H1 (cell line): ENCODE data around the gene SRGAP2C. TPM values are rescaled to one million over a fixed set of nuclear protein-coding genes. Genes with fewer than 3 reads are reported as not detected.
"Not testable (repeated sequence)": the region's sequence is repeated elsewhere in the genome, so short reads cannot be mapped to it uniquely, and the experiment has no call there.

Source experiments
- CTCF ChIA-PET: fragments of 300-600 bp; sonication (Branson Sonifier 250); formaldehyde crosslinking; loops from one replicate; lab custom pipeline; 2021; ENCODE audit not compliant: partially characterized antibody; lab: Charles Lee
- POLR2A ChIA-PET: fragments of 300-600 bp; sonication (Branson Sonifier 250); formaldehyde crosslinking; loops from one replicate; lab custom pipeline; 2021; ENCODE audit warnings: inconsistent platforms; ENCODE audit not compliant: partially characterized antibody; lab: Charles Lee
- DNase-seq, 2 experiments: peaks; one replicate each; pipeline versions ENCODE4 v3.0.0 to v3.0.0-alpha.2; 2010 to 2022; ENCODE audit warnings: low spot score in 2 of 2, low read depth in 1 of 2, mixed read lengths in 1 of 2
- FAIRE-seq: peaks from 2 replicates; lab custom pipeline; 2011; peaks lifted over from hg19 to GRCh38; lab: Jason Lieb, UNC
- H2AFZ ChIP-seq: 2 replicates; pipeline ENCODE4 v1.8.1; 2012; ENCODE audit warnings: low read length, inconsistent platforms
- H2AK5ac ChIP-seq: 2 replicates; pipeline ENCODE4 v1.6.1; 2013; ENCODE audit warnings: low read depth, low read length
- H2BK120ac ChIP-seq: replicated peaks from 2 replicates; pipeline ENCODE3; 2013; ENCODE audit warnings: low read depth, low read length, inconsistent platforms
- H2BK12ac ChIP-seq: 2 replicates; pipeline ENCODE4 v1.6.1; 2013; ENCODE audit warnings: low read depth, low read length
- H2BK15ac ChIP-seq: 2 replicates; pipeline ENCODE4 v1.6.1; 2013; ENCODE audit warnings: low read length
- H2BK20ac ChIP-seq: 2 replicates; pipeline ENCODE4 v1.6.1; 2013; ENCODE audit warnings: low read length
- H2BK5ac ChIP-seq: 2 replicates; pipeline ENCODE4 v1.6.1; 2013; ENCODE audit warnings: low read depth, low read length
- H3K14ac ChIP-seq: 2 replicates; pipeline ENCODE4 v1.6.1; 2013; ENCODE audit warnings: inconsistent platforms; ENCODE audit not compliant: insufficient read length
- H3K18ac ChIP-seq: 2 replicates; pipeline ENCODE4 v1.6.1; 2013; ENCODE audit warnings: low read length; ENCODE audit errors: extremely low read depth
- H3K23ac ChIP-seq: 2 replicates; pipeline ENCODE4 v1.6.1; 2013; ENCODE audit warnings: inconsistent platforms; ENCODE audit not compliant: insufficient read length
- H3K23me2 ChIP-seq: 2 replicates; pipeline ENCODE4 v1.6.1; 2013; ENCODE audit warnings: low read depth, low read length
- H3K27ac ChIP-seq: 2 replicates; pipeline ENCODE4 v1.6.1; 2011; ENCODE audit warnings: low read depth, low read length, inconsistent platforms
- H3K27me3 ChIP-seq, 4 experiments: replicated peaks in 1 of 4; 1 replicate in 1 of 4; 2 replicates in 3 of 4; pipeline versions ENCODE4 v1.6.1 to v1.8.1; 2011 to 2013; ENCODE audit warnings: low read length in 3 of 4, mild to moderate bottlenecking in 3 of 4, inconsistent platforms in 2 of 4, mixed read lengths in 2 of 4, moderate library complexity in 1 of 4; ENCODE audit not compliant: control insufficient read depth in 3 of 4, insufficient read depth in 3 of 4; ENCODE audit errors: extremely low read depth in 1 of 4
- H3K36me3 ChIP-seq, 4 experiments: 2 replicates each; pipeline versions ENCODE4 v1.6.1 to v1.8.1; 2011 to 2013; ENCODE audit warnings: mild to moderate bottlenecking in 4 of 4, low read length in 3 of 4, moderate library complexity in 2 of 4, control low read depth in 1 of 4, inconsistent platforms in 1 of 4; ENCODE audit not compliant: insufficient read depth in 4 of 4, control insufficient read depth in 2 of 4
- H3K4ac ChIP-seq: replicated peaks from 2 replicates; pipeline ENCODE3; 2013; ENCODE audit warnings: low read length, low read depth, mixed read lengths, inconsistent platforms; ENCODE audit not compliant: insufficient read length
- H3K4me1 ChIP-seq, 4 experiments: replicated peaks in 1 of 4; 1 replicate in 1 of 4; 2 replicates in 3 of 4; pipeline versions ENCODE4 v1.6.1 to v1.8.1; 2011 to 2013; ENCODE audit warnings: low read length in 3 of 4, inconsistent platforms in 2 of 4, mixed read lengths in 1 of 4; ENCODE audit not compliant: insufficient read depth in 4 of 4, control insufficient read depth in 3 of 4
- H3K4me2 ChIP-seq, 2 experiments: 2 replicates each; pipeline versions ENCODE4 v1.6.1 to v1.8.1; 2011 to 2013; ENCODE audit warnings: low read depth in 2 of 2, low read length in 2 of 2, control low read depth in 1 of 2, inconsistent platforms in 1 of 2, mild to moderate bottlenecking in 1 of 2; ENCODE audit not compliant: insufficient read depth in 1 of 2
- H3K4me3 ChIP-seq, 4 experiments: fragments of 200-600, 300-600 bp in 1 of 4; sonication (generic), shearing (Covaris generic), sonication (Bioruptor Twin) in 1 of 4; 2 replicates each; pipeline versions ENCODE4 v1.5.1 to v1.8.1; 2011 to 2016; ENCODE audit warnings: low read length in 4 of 4, low read depth in 3 of 4, control low read depth in 2 of 4, inconsistent platforms in 2 of 4, mild to moderate bottlenecking in 2 of 4, mixed read lengths in 1 of 4, moderate library complexity in 1 of 4; ENCODE audit not compliant: insufficient read depth in 2 of 4; ENCODE audit errors: extremely low read depth in 1 of 4
- H3K56ac ChIP-seq: replicated peaks from 2 replicates; pipeline ENCODE3; 2013; ENCODE audit warnings: low read depth, mild to moderate bottlenecking, mixed read lengths, low read length, inconsistent platforms; ENCODE audit not compliant: insufficient read length
- H3K79me1 ChIP-seq: 2 replicates; pipeline ENCODE4 v1.6.1; 2013; ENCODE audit warnings: low read depth, low read length, control low read depth
- H3K79me2 ChIP-seq, 2 experiments: 2 replicates each; pipeline versions ENCODE4 v1.6.1 to v1.8.1; 2012 to 2013; ENCODE audit warnings: low read length in 2 of 2, mild to moderate bottlenecking in 2 of 2, inconsistent platforms in 1 of 2; ENCODE audit not compliant: insufficient read depth in 2 of 2, control insufficient read depth in 1 of 2
- H3K9ac ChIP-seq, 4 experiments: replicated peaks in 1 of 4; 1 replicate in 1 of 4; 2 replicates in 3 of 4; pipeline versions ENCODE4 v1.6.1 to v1.8.1; 2011 to 2013; ENCODE audit warnings: low read depth in 3 of 4, low read length in 3 of 4, control low read depth in 2 of 4, mild to moderate bottlenecking in 2 of 4, moderate library complexity in 2 of 4, inconsistent platforms in 1 of 4; ENCODE audit errors: extremely low read depth in 1 of 4
- H3K9me3 ChIP-seq, 2 experiments: 2 replicates each; pipeline versions ENCODE4 v1.6.1 to v1.8.1; 2012 to 2013; ENCODE audit warnings: mild to moderate bottlenecking in 2 of 2, moderate library complexity in 2 of 2, control low read depth in 1 of 2, inconsistent platforms in 1 of 2, low read depth in 1 of 2, low read length in 1 of 2, mixed read lengths in 1 of 2; ENCODE audit not compliant: insufficient read depth in 2 of 2
- H4K20me1 ChIP-seq, 2 experiments: replicated peaks in 1 of 2; 2 replicates each; pipeline versions ENCODE3 to v1.8.1; 2011 to 2013; ENCODE audit warnings: inconsistent platforms in 2 of 2, low read length in 2 of 2, mild to moderate bottlenecking in 1 of 2; ENCODE audit not compliant: insufficient read depth in 2 of 2, control insufficient read depth in 1 of 2
- H4K5ac ChIP-seq: 2 replicates; pipeline ENCODE4 v1.6.1; 2013; ENCODE audit warnings: low read length, low read depth, mixed read lengths, inconsistent platforms; ENCODE audit not compliant: insufficient read length
- H4K8ac ChIP-seq: 2 replicates; pipeline ENCODE4 v1.8.0; 2013; ENCODE audit warnings: mild to moderate bottlenecking, moderate library complexity, low read length, inconsistent platforms; ENCODE audit not compliant: insufficient read depth; ENCODE audit errors: extremely low read depth
- H4K91ac ChIP-seq: replicated peaks from 2 replicates; pipeline ENCODE3; 2013; ENCODE audit warnings: low read length, mixed read lengths, inconsistent platforms; ENCODE audit not compliant: insufficient read length
- WGBS, 2 experiments: shearing (Covaris generic) in 1 of 2; methylation state at CpG; one replicate each; pipeline versions ENCODE4 v1.1.6 to v1.1.7; 2013 to 2015; ENCODE audit warnings: low lambda C conversion rate in 2 of 2, mixed read lengths in 2 of 2, inconsistent platforms in 1 of 2, low coverage in 1 of 2, missing lambda C conversion rate in 1 of 2; ENCODE audit not compliant: insufficient replicate concordance in 2 of 2, insufficient coverage in 1 of 2, insufficient read length in 1 of 2; ENCODE audit errors: extremely low coverage in 1 of 2, missing lambda C conversion rate in 1 of 2; 5-methylcytosine and 5-hydroxymethylcytosine counted together
- polyA plus RNA-seq, 7 experiments: library from polyadenylated mRNA; depleted of rRNA in 3 of 7; stranded (reverse) in 5 of 7; unstranded in 2 of 7; fragments of >200 nt in 5 of 7; fragments of 200-250 nt in 2 of 7; gene quantifications; 1 replicate in 5 of 7; 2 replicates in 1 of 7; 4 replicates in 1 of 7; pipeline versions ENCODE4 v1.2.1 to v1.2.3, GENCODE V29; 2011 to 2013; ENCODE audit warnings: missing spikeins in 2 of 7, mixed read lengths in 2 of 7
- total RNA-seq: library from RNA; stranded (reverse); fragmentation: NEBNext Ultra II Directional; extraction: Animal tissue kit (Norgen Biotek cat#: 25700); gene quantifications from 2 replicates; pipeline ENCODE4 v1.2.1, GENCODE V29; 2021

Gene SRGAP2C
- total and polyA plus RNA-seq, 2 of the 8 experiments (the other 6 are each of a cell fraction or from before 2014, with no cell fraction given): 2.5 to 25.2 TPM

GRCh38 chr1:121263789-121264244, 79.0 kb downstream of the SRGAP2C start:
- H3K23ac ChIP-seq, POLR2A ChIA-PET: not testable (repeated sequence)

GRCh38 chr1:121267072-121267471, 82.3 kb downstream of the SRGAP2C start:
- H2BK5ac ChIP-seq, H3K18ac ChIP-seq, H2BK120ac ChIP-seq, H2BK12ac ChIP-seq, POLR2A ChIA-PET, H3K27me3 ChIP-seq, DNase-seq, H3K9ac ChIP-seq, H3K79me1 ChIP-seq, H2AFZ ChIP-seq, H3K27ac ChIP-seq, H3K36me3 ChIP-seq, H3K14ac ChIP-seq, H4K5ac ChIP-seq, H4K91ac ChIP-seq, H3K4me3 ChIP-seq, H3K4me2 ChIP-seq, H2BK20ac ChIP-seq, H2AK5ac ChIP-seq, FAIRE-seq, H2BK15ac ChIP-seq, H4K20me1 ChIP-seq, H3K4ac ChIP-seq, H3K23ac ChIP-seq, H4K8ac ChIP-seq, H3K79me2 ChIP-seq, H3K4me1 ChIP-seq, CTCF ChIA-PET, H3K56ac ChIP-seq, H3K23me2 ChIP-seq, H3K9me3 ChIP-seq: not testable (repeated sequence)
- 89% methylated on average over 1 of the region's 4 CpGs; no CpG with 5 or more reads in 1 of the 2 experiments for WGBS, 2 experiments

More at GRCh38 chr1:121263789-121264244, 79.0 kb downstream of the SRGAP2C start:
- H3K18ac ChIP-seq, H2BK15ac ChIP-seq, H3K4me2 ChIP-seq, FAIRE-seq, H4K91ac ChIP-seq, H4K8ac ChIP-seq, H3K4ac ChIP-seq, H3K23me2 ChIP-seq, H3K14ac ChIP-seq, H4K5ac ChIP-seq, H4K20me1 ChIP-seq, H3K9me3 ChIP-seq, H2BK20ac ChIP-seq, H3K9ac ChIP-seq, H3K36me3 ChIP-seq, H2BK5ac ChIP-seq, H3K79me2 ChIP-seq, H3K27me3 ChIP-seq, H3K56ac ChIP-seq, H3K4me3 ChIP-seq, CTCF ChIA-PET, H2AK5ac ChIP-seq, H2BK12ac ChIP-seq, H2BK120ac ChIP-seq, H3K79me1 ChIP-seq, H2AFZ ChIP-seq, DNase-seq, H3K4me1 ChIP-seq, H3K27ac ChIP-seq: not testable (repeated sequence)
- no CpG with 5 or more reads among the region's 1 CpG for WGBS, 2 experiments
